Osteoblast (primary cell): ENCODE measurements around the gene IFNGR2. TPM values are rescaled to one million over a fixed set of nuclear protein-coding genes. Genes with fewer than 3 reads are reported as not detected.

ENCODE experiments used
- DNase-seq: peaks from one replicate; pipeline ENCODE4 v3.0.0; 2011; ENCODE audit warnings: low spot score, mixed read lengths; ENCODE audit not compliant: insufficient read length; ENCODE audit errors: missing footprints
- H2AFZ ChIP-seq: 2 replicates; pipeline ENCODE4 v1.6.0; 2011; ENCODE audit warnings: mild to moderate bottlenecking, low read length
- H3K27ac ChIP-seq: 2 replicates; pipeline ENCODE4 v1.5.1; 2011; ENCODE audit warnings: mild to moderate bottlenecking, low read depth, low read length, moderate library complexity
- H3K27me3 ChIP-seq: 2 replicates; pipeline ENCODE4 v1.6.0; 2012; ENCODE audit warnings: mild to moderate bottlenecking, control low read depth, inconsistent platforms, low read length, moderate library complexity; ENCODE audit not compliant: insufficient read depth
- H3K36me3 ChIP-seq: 2 replicates; pipeline ENCODE4 v1.5.1; 2011; ENCODE audit warnings: mild to moderate bottlenecking, low read length, control low read depth, moderate library complexity; ENCODE audit not compliant: insufficient read depth
- H3K4me1 ChIP-seq: 2 replicates; pipeline ENCODE4 v1.5.1; 2011; ENCODE audit warnings: mild to moderate bottlenecking, low read length, control low read depth, moderate library complexity; ENCODE audit not compliant: insufficient read depth
- H3K4me2 ChIP-seq: 2 replicates; pipeline ENCODE4 v1.6.0; 2011; ENCODE audit warnings: mild to moderate bottlenecking, low read length; ENCODE audit not compliant: insufficient read depth
- H3K4me3 ChIP-seq: fragments of 200-600 bp; sonication (generic); 3 replicates; pipeline ENCODE4 v1.5.1; 2012; ENCODE audit warnings: mild to moderate bottlenecking, low read length, inconsistent platforms; ENCODE audit not compliant: insufficient read depth
- H3K79me2 ChIP-seq: 2 replicates; pipeline ENCODE4 v1.6.0; 2012; ENCODE audit warnings: mild to moderate bottlenecking, low read length, control low read depth, inconsistent platforms; ENCODE audit not compliant: insufficient read depth
- H3K9me3 ChIP-seq: 2 replicates; pipeline ENCODE4 v1.5.1; 2011; ENCODE audit warnings: low read depth, low read length, control low read depth
- H4K20me1 ChIP-seq: 2 replicates; pipeline ENCODE4 v1.6.0; 2012; ENCODE audit warnings: mild to moderate bottlenecking, low read length, control low read depth; ENCODE audit not compliant: insufficient read depth
- CTCF ChIP-seq: IDR thresholded peaks from 2 replicates; pipeline ENCODE4 v1.5.1; 2011; ENCODE audit warnings: mild to moderate bottlenecking, low read depth, low read length, moderate library complexity; ENCODE audit errors: extremely low read depth
- total RNA-seq: library from RNA; depleted of rRNA; stranded (reverse); fragments of >200 nt; gene quantifications from 2 replicates; pipeline ENCODE4 v1.2.3, GENCODE V29; 2012

The IFNGR2 gene
- total RNA-seq, 1 donor: 60.1 TPM

- Histone ChIP-seq H4K20me1 (peaks cover 65% of the 10 kb centered on the region), H3K79me2 (peaks cover 83% of the 10 kb centered on the region), H3K27me3 (no peaks in the 10 kb centered on the region), H3K9me3 (no peaks in the 10 kb centered on the region), H3K4me1 (peaks cover 24% of the 10 kb centered on the region), H3K27ac (no peak overlapping the region), H3K4me3 (no peak overlapping the region), H3K4me2 (no peak overlapping the region), H3K36me3 (peaks cover 59% of the 10 kb centered on the region), H2AFZ (no peak overlapping the region)
- no peak for TF ChIP-seq CTCF
- DNase-seq: no peak
These were observed 11.7 kb downstream of the IFNGR2 start for GRCh38 chr21:33414926-33415325.

GRCh38 chr21:33418691-33419090 lies 15.5 kb downstream of the IFNGR2 start:
- no peaks in the 10 kb centered on the region for H3K9me3 ChIP-seq
- peaks cover 50% of the 10 kb centered on the region for H4K20me1 ChIP-seq
- peaks cover 15% of the 10 kb centered on the region for H3K4me1 ChIP-seq
- no peak overlapping the region for H3K4me2 ChIP-seq
- peaks cover 71% of the 10 kb centered on the region for H3K79me2 ChIP-seq
- no peak for DNase-seq
- H3K27me3 ChIP-seq: no peaks in the 10 kb centered on the region
- H3K27ac ChIP-seq: peak overlapping the region; percentile 19
- no peak for TF ChIP-seq CTCF
- H3K36me3 ChIP-seq: peaks cover 64% of the 10 kb centered on the region
- H3K4me3 ChIP-seq: no peak overlapping the region
- H2AFZ ChIP-seq: no peak overlapping the region

- Histone ChIP-seq H2AFZ (no peak overlapping the region), H3K4me2 (no peak overlapping the region)
These were observed 16.4 kb downstream of the IFNGR2 start for GRCh38 chr21:33419538-33420123.

More at GRCh38 chr21:33419538-33420123, 16.4 kb downstream of the IFNGR2 start:
- TF ChIP-seq CTCF: no peak
- Histone ChIP-seq H4K20me1 (peaks cover 49% of the 10 kb centered on the region), H3K9me3 (no peaks in the 10 kb centered on the region), H3K4me3 (peak overlapping the region; percentile 4), H3K27me3 (no peaks in the 10 kb centered on the region), H3K36me3 (peaks cover 73% of the 10 kb centered on the region), H3K79me2 (peaks cover 70% of the 10 kb centered on the region), H3K27ac (peak overlapping the region; percentile 79), H3K4me1 (peaks cover 15% of the 10 kb centered on the region)
- DNase-seq: peak; percentile 86
